Measurements from ENCODE around the gene TEX52. TPM values are rescaled to one million over a fixed set of nuclear protein-coding genes. Genes with fewer than 3 reads are reported as not detected.

The TEX52 gene
- total RNA-seq, 1 experiment from 2014 or later = not detected

DNA sequence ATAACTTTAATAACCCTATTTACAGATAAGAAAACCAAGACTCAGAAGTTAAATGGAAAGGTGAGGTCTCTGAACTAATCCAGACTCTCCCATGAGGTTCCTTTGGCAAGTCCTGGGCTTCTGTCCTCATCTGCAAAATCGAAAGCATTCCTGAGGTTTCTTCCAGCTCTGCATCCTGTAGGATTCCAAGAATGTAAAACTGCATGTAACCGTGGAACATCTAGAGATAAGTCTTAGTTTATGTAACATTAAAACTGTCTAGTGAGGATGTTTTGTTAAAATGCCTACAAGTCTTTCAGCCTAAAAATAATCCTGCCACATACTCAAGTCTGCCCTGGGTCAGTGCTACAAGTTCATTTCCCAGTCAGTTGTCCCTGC is 51.7 kb downstream of the TEX52 start:
- H3K9me3 ChIP-seq (ENCODE audit: control insufficient read depth in 1 of 2, insufficient read depth in 1 of 2, low read depth in 1 of 2, low read length in 2 of 2) = no peaks in the 10 kb centered on the region
- no peak overlapping the region for H3K9ac ChIP-seq (ENCODE audit: low read length)
- peaks cover 22% of the 10 kb centered on the region; the same call in 1 of the 2 replicates for H3K79me2 ChIP-seq (ENCODE audit: insufficient read depth, low read length)
- H3K4me1 ChIP-seq (ENCODE audit: control insufficient read depth in 1 of 2, insufficient read depth in 2 of 2, low read length in 2 of 2) = no peaks in the 10 kb centered on the region
- no peak for ATAC-seq
- 0 out of 2 replicates have a peak, but pooled peaks cover 5% of the 10 kb centered on the region for H4K20me1 ChIP-seq (ENCODE audit: insufficient read depth)
- no peaks in the 10 kb centered on the region for H3K9me2 ChIP-seq (ENCODE audit: insufficient read depth)
- intact Hi-C loops (cut with micrococcal nuclease) = no loop called here
- no peaks in the 10 kb centered on the region for H3K27me3 ChIP-seq (ENCODE audit: insufficient read depth, low read length)
- no peak overlapping the region for H3K27ac ChIP-seq (ENCODE audit: low read depth, low read length)
- CTCF ChIA-PET = no interaction called here
- H3K4me2 ChIP-seq (ENCODE audit: low read length) = no peak overlapping the region
- no peak for DNase-seq (ENCODE audit: low read depth, low spot score)
- no TSS peak for BruUV-seq (replicated peaks)
- H3K36me3 ChIP-seq (ENCODE audit: control insufficient read depth in 1 of 2, insufficient read depth in 2 of 2, low read length in 2 of 2) = peaks cover 50 to 69% of the 10 kb centered on the region in 2 experiments
- RAD21 ChIA-PET (ENCODE audit: low non-redundant PET in 1 of 2, low total read pairs in 2 of 2, uncharacterized antibody in 2 of 2, unreplicated experiment in 2 of 2) = no interaction called here
- POLR2A ChIA-PET = interaction anchor here (0.6 kb wide), 1 partner anchor 1053 kb away, joined by 3 read pairs; no protein-coding TSS in a partner anchor
- no peak for TF ChIP-seq SRF (IDR thresholded peaks at IDR 0.05; ENCODE audit: low read depth)
- no peak for TF ChIP-seq ELF1 (IDR thresholded peaks at IDR 0.05; ENCODE audit: borderline replicate concordance, low read depth)
- no peak for TF ChIP-seq SP1 (IDR thresholded peaks at IDR 0.05; ENCODE audit: low read depth)
- no peak overlapping the region for H3K4me3 ChIP-seq (replicated peaks in 1 of 2; ENCODE audit: low read depth in 1 of 2, low read length in 2 of 2)
- no peak overlapping the region for H2AFZ ChIP-seq (ENCODE audit: low read depth, low read length, poor library complexity, severe bottlenecking)

DNA sequence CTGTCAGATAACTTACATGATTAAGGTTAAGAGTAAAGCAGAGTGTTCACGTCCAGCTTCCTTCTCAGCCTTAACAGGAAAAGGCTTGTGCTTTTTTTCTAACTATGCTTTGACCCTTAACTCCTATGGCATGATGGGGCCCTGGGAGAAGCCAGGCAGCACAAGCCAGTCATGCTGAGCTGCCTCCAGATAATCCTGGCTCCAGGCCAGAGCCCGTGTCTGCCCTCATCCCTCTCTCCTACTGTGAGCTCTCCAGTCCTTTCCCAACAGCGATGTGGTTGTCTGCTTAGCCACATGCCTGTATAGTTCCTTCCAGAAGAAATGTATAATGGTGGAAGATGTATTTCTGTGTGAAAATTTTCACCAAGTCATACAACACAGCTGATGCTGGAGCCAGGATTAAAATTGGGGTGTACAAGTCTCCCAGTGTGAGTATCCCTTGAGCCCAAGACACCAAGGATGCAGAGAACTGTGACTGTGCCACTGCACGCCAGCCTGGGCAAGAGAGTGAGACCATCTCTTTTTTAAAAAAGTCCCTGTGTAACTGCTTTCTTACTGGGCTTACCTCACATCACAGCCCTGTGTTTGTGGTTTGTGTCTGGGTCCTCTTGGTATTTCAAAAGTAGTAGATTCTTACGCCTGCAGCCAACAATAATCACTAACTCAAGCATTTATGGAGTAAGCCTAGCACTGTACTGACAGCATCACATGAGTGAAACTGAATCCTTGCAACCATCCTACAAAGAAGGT is 52.3 kb downstream of the TEX52 start:
- Histone ChIP-seq H2AFZ (ENCODE audit: low read depth, low read length, poor library complexity, severe bottlenecking) (no peak overlapping the region), H3K9me3 (ENCODE audit: control insufficient read depth in 1 of 2, insufficient read depth in 1 of 2, low read depth in 1 of 2, low read length in 2 of 2) (no peaks in the 10 kb centered on the region), H3K36me3 (ENCODE audit: control insufficient read depth in 1 of 2, insufficient read depth in 2 of 2, low read length in 2 of 2) (peaks cover 55 to 75% of the 10 kb centered on the region in 2 experiments), H3K9ac (ENCODE audit: low read length) (no peak overlapping the region), H3K4me3 (replicated peaks in 1 of 2; ENCODE audit: low read depth in 1 of 2, low read length in 2 of 2) (no peak overlapping the region), H3K4me2 (ENCODE audit: low read length) (no peak overlapping the region), H3K9me2 (ENCODE audit: insufficient read depth) (no peaks in the 10 kb centered on the region), H3K79me2 (ENCODE audit: insufficient read depth, low read length) (peaks cover 27% of the 10 kb centered on the region; the same call in 1 of the 2 replicates), H3K4me1 (ENCODE audit: control insufficient read depth in 1 of 2, insufficient read depth in 2 of 2, low read length in 2 of 2) (no peaks in the 10 kb centered on the region), H4K20me1 (ENCODE audit: insufficient read depth) (0 out of 2 replicates have a peak, but pooled peaks cover 5% of the 10 kb centered on the region), H3K27ac (ENCODE audit: low read depth, low read length) (no peak overlapping the region), H3K27me3 (ENCODE audit: insufficient read depth, low read length) (no peaks in the 10 kb centered on the region)
- intact Hi-C loops (cut with micrococcal nuclease) = no loop called here
- DNase-seq (ENCODE audit: low read depth, low spot score) (no peak), ATAC-seq (no peak)
- TF ChIP-seq POLR2AphosphoS5 (IDR thresholded peaks at IDR 0.05; ENCODE audit: low read depth, low read length) = no peak
- TF ChIP-seq ZFX (IDR thresholded peaks at IDR 0.05) = no peak
- TF ChIP-seq TCF7L2 (IDR thresholded peaks at IDR 0.05; ENCODE audit: borderline replicate concordance, extremely low read depth, insufficient read depth, insufficient read length) = no peak
- no peak for TF ChIP-seq ZNF274 (IDR thresholded peaks at IDR 0.05; ENCODE audit: low read depth, low read length)
- TF ChIP-seq, protein P1, sequence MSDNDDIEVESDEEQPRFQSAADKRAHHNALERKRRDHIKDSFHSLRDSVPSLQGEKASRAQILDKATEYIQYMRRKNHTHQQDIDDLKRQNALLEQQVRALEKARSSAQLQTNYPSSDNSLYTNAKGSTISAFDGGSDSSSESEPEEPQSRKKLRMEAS (IDR thresholded peaks at IDR 0.05) = no peak
- TF ChIP-seq FOSL1 (IDR thresholded peaks at IDR 0.05; ENCODE audit: low read depth) = no peak
- no peak for TF ChIP-seq SIN3A (IDR thresholded peaks at IDR 0.05; ENCODE audit: low read depth)
- no peak for TF ChIP-seq JUND (IDR thresholded peaks at IDR 0.05)
- no peak for TF ChIP-seq SP1 (IDR thresholded peaks at IDR 0.05; ENCODE audit: low read depth)
- TF ChIP-seq, protein P2, sequence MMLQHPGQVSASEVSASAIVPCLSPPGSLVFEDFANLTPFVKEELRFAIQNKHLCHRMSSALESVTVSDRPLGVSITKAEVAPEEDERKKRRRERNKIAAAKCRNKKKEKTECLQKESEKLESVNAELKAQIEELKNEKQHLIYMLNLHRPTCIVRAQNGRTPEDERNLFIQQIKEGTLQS (IDR thresholded peaks at IDR 0.05) = no peak
- BruUV-seq (replicated peaks) = no TSS peak
- RAD21 ChIA-PET (ENCODE audit: low non-redundant PET in 1 of 2, low total read pairs in 2 of 2, uncharacterized antibody in 2 of 2, unreplicated experiment in 2 of 2) = no interaction called here
- CTCF ChIA-PET = no interaction called here
- POLR2A ChIA-PET = no interaction called here

Measured in HCT116 (cell line).